GM21528 (cell line): ENCODE measurements around the gene KAZN.

Experiments used
- ATAC-seq: cut with Tn5 transposase; IDR thresholded peaks from one replicate; pipeline ENCODE4 v1.9.1; 2021; ENCODE audit warnings: mild to moderate bottlenecking, moderate library complexity; ENCODE audit not compliant: unreplicated experiment, low FRiP score

KAZN gene

DNA sequence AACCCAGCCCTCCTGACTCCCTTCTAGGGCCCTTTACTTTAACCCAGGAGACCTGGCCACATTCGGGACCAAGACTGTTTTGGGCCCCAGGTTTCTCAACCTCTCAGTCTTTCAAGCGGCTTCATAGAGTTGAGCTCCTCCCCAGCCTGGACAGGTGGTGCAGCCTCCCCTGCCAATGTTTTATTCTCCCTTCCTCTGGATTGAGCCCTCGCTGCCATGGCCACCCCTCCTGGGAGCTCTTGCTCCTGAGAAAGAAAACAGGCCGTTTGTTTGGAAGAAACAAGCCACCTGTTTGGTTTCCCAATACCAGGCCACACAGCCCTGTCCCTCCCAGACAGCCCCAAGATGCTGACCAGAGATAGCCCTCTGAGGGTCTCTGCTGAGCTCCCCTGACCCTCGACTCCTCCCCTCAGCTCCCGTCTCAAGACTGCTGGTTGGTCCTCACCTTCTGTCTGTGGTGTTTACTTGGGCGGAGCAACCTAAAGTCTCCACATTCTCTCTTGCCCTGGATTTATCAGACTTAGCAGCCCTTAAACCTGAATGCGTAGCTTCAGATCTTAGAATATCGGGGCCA, 558.4 kb downstream of the KAZN start:
- no peak for ATAC-seq

DNA sequence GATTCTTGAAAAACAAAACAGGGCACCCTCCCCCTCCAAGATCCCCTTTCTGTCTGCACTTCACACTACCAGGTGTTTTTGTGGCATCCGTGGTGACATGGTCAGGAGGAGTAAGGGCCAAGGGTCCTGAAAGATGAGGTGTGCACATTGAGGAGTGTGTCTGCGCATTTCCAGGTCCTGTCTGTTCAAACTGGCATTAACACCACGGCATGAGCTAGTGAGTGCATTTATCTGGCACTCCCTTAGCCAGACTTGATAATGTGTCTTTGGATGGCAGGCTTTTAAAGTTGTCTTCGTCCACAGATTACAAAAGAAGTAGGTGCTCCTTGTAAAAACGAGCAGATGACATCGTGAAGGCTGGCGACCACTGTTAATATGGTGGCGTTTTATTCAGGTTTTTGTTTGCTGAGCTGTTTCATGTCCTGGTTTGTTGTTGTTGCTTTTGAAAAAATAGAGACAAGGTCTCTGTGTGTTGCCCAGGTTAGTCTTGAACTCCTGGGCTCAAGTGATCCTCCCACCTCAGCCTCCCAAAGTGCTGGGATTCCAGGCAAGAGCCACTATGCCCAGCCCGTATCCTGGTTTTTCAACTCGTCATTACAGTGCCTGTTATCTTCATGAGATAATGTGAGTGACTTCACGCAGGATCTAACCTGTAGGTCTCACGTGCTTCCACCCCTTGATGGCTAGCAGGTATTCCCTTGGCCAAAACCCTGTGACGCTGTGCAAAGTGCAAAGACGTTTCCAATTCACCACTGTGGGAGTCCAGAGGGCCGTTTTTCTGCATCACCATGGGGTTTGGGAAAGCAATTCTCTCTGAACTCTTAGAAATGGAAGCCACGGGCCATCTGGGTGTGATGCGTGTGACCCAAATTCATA, 559.3 kb downstream of the KAZN start:
- ATAC-seq: no peak

DNA sequence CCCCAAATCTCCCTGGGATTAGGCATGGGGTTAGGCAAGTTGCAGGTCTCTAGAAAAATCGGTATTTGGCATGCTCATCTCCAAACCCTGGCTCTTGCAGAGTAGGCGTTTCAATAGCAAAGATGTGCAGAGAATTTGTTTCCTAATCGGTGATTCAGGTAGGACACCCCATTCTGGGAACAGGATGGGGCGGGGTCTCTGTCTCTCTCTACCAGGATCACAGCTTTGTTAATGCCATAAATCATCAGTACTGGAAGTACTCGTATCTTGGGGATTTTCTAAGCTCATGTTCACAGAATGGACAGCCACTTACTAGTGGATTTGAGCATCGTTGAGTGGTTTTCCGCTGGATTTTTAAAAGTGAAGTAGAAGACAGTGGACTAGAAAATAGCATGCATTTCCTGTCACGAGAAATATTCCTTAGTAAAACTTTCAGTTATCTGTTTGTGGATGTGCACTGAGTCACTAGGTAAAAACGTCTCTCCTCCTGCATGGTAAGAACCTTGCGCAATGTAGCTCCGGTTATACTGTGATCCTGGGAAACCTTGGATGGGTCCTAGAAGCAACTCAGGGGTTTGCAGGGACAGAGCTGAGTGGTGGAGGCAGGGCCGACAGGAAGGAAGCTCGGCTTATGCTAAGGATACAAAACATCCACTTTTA, 560.2 kb downstream of the KAZN start:
- no peak for ATAC-seq

DNA sequence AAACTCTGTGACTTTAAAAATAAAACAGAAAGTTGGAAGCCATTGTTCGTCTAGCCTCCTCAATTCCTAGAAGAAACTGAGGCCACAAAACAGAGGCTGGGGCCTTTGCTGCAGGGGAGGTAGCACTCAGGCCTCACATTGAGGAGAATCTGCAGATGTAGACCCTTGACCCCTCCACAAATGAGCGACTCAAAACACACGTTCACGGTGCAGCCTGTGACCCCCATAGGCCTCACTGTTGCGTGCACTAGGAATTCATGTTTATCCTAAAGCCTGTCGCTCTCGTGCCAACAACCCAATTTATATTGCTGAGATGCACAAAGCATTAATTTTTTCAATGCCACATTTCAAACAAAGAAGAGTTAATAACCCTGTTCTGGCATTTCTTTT, 560.7 kb downstream of the KAZN start:
- ATAC-seq: no peak

DNA sequence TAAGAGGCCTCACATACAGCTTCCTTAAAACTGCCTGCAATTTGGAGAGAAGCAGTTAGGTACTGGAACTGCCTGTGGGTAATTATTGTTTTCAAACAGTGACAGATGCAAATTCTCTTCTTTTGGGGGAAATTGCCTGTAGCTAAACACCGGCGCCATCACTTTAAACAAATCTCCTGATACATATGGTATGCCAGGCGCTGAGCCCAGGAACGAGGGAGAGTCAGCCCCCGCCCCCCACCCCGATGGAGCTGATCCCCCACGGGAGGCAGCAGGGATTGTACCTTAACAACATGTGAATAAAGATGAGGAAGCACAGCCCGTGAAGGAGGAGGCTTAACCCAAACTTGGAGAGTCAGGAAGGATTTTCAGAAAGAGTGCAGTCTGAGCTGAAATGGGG, 562.1 kb downstream of the KAZN start:
- no peak for ATAC-seq

DNA sequence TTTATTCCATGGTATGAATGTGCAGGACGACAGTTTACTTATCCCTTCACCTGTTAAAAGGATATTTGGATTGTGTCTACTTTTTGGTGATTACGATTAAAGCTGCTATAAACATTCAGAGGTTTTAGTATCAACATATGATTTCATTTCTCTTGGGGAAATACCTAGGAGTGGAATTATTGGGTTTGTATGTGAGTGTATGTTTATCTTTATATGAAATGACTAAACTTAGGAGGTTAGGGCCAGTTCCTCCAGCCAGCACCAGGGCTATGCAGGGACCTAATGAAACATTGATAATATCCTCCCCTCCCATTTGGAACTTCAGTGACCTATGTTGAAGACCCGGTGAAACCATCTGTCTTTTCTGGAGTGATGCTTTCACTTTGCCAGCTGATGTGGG, 568.9 kb downstream of the KAZN start:
- ATAC-seq: no peak
